Activated CD4-positive, CD25-positive, alpha-beta regulatory T cell treated with anti-CD3 and anti-CD28 coated beads, Interleukin-2, amount 50 U/mL, for 72 hours (primary cell): ENCODE results near the gene PRX.
"Not testable (repeated sequence)": the region's sequence is repeated elsewhere in the genome, so short reads cannot be mapped to it uniquely, and the experiment has no call there.

Source experiments
- DNase-seq: peaks from one replicate; pipeline ENCODE4 v3.0.0; 2021

Gene PRX

DNA sequence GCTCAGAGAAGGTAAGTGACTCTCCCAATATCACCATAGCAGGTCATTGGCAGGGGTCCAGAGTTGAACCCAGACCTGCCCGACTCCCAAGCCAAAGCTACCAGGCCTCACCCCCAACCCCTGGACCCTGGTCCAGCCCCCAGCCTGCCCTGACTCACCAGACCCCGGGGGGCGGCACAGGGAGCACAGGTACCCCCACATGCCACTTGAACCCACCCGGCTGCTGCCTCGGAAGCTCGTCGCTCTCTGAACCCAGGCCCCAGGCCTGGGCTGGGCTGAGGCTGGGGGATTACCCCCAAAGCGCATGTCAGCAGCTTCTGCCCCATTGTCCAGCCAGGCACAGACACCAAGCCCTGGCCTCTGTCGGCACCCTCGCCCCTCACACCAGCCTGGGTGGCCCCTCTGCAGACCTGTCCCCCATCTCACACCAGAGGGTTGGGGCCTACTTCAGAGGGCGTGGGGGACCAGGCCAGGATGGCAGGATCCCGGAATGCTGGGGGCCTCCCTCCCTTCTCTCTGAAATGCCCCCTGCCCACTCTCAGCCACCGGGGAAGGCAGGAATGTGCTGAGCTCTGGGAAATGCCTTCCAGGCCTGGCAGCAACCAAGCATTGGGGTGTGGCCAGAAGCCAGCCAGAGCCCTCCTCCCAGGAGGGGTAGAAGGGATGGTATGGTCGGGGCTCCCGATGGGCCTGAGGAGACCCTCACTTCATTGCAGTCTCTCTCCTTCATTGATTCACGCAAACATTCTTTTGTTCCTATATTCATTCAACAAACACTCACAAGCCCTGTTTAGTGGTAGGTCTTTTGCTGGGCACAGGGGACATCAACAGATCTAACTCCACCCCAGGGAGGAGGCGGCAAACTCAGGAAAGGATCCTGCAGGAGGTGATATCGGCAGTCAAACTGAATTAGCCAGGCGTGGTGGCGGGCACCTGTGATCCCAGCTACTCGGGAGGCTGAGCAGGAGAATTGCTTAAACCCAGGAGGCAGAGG is 1.7 kb upstream of the PRX start:
- DNase-seq: no peak

DNA sequence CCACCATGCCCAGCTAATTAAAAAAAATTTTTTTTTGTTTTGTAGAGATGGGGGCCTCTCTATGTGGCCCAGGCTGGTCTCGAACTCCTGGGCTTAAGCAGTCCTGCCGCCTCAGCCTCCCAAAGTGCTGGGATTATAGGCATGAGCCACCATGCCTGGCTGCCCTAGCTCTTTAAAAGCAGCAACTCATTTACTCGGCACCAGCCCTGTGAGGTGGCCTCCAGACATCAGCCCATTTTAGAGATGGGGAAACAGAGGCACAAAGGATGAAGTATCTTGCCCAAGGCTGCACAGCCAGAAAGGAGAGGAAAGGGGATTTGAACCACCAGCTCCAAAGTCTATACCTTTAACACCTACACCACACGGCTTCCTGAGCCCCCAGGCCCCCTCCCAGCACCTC is 312 bp downstream of the PRX start:
- no peak for DNase-seq

DNA sequence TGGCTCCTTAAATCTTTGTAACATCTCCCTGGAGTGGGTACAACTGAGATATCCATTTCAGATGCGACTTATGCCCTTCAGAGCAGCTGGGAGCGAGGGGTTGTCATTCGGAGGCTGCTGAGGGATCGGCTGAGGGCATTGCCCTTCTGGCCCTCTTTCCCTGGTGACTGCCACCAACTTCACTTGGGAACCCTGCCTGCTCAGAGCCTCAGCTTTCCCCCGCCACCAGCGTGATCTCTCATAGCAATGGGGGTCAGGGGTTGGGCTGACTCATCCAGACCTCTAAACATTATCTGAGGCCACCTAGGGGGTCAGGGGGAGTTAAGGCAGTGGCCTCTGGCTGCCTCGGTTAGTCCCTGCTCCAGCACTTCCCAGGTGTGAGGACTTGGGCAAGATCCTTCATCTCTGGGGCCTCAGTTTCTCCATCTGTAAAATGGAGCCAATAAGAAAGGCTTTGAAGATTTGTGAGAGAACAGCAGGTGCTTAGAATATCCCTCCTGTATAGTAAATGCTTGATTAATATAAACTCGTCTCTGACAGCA is 1.1 kb downstream of the PRX start:
- DNase-seq: no peak

DNA sequence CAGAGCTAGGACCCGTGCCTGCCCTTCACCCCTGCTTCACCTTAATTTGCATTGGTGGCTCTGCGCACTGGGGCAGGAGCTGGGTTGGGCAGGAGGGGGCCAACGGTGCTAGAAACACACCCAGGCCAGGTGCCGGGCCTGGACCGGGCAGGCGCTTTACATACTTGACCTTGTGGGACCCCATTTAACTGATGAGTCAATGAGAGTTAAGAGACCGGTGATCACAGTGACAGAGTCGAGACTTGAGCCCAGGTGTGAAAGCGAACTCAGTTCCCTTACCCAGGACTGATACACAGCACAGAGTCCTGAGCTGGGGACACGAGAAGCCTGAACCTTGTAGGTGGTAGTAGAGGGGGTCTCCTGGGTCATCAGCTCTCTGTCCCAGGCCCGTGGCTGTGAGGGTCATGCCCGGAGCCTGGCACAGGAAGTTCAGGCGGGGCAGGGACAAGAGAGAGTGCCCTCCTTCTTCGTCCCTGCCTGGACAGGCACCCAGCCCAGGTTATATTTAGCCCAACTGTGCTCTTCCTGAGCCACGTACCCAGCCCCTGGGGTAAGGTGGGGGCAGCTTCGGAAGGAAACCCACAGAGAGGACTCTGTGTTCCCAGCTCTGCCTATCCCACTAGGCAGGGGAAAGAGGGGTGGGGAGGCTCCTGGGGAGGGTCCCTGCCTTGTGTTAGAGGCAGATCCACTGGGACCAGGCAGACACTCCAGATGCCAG is 1.9 kb downstream of the PRX start:
- no peak for DNase-seq

DNA sequence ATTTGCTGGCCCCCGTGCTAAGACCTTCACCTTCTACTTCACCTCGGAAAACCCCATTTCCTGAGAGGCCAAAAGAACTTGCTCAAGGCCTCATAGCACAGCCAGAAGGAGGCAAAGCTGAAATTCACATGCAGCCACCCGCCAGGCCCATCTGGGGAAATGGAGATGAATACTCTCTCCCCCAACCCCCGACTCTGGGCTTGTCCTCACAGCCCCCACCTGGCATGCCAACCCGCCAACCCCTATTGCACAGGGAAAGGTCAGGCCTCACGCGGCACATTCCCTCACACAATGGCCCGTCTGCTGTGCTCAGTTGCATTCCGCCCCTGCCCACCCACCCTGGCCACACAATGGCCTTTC is 3.2 kb downstream of the PRX start:
- DNase-seq: no peak

DNA sequence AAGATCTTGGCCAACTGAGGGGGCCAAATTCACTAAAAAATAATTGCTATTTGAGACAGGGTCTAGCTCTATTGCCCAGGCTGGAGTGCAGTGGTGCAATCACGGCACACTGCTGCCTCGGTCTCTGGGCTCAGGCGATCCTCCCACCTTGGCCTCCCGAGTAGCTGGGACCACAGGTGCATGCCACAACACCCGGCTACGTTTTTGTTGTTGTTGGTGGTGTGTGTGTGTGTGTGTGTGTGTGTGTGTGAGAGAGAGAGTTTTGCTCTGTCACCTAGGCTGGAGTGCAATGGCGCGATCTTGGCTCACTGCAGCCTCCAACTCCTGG is 4.6 kb downstream of the PRX start:
- not testable (repeated sequence) for DNase-seq

DNA sequence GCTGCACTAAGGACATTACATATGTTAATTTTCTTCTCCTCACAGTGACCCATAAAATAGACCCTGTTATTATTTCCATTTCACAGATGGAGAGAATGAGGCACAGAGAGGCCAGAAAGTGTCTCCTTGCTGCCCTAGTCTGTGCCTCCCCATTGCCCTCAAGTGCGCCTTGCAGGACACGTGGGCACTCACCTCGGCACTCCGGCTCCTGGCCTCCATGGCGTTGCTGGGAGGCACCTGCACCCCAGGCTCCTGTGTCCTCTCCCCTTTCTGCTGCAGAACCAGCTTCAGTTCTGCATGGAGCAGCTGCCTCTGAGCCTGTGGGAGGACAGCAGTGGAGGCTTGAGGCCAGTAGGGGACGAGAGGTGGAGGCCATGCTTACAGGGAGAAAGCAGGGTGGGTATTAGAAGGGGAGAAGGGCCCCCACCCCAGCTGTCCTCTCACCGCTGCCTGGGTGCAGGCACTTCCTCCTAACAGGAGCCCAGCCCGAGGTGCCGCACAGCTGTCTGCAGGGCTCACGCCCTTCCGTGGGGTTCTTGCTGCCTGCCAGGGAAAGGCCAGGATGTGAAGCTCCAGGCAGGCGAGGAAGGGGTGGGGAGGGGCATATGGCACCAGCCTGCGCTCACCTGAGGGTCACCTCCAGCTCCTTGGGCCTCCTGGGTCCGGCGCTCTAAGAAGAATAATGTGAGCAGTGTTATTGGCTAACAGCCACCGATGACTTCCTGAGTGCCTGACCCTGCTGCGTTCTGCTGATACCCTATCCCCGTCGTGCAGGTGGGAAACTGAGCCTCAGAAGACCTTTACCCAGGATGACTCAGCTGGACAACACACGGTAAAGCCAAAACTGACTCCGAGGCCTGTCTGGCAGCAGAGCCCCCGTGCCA is 5.2 kb downstream of the PRX start:
- no peak for DNase-seq

DNA sequence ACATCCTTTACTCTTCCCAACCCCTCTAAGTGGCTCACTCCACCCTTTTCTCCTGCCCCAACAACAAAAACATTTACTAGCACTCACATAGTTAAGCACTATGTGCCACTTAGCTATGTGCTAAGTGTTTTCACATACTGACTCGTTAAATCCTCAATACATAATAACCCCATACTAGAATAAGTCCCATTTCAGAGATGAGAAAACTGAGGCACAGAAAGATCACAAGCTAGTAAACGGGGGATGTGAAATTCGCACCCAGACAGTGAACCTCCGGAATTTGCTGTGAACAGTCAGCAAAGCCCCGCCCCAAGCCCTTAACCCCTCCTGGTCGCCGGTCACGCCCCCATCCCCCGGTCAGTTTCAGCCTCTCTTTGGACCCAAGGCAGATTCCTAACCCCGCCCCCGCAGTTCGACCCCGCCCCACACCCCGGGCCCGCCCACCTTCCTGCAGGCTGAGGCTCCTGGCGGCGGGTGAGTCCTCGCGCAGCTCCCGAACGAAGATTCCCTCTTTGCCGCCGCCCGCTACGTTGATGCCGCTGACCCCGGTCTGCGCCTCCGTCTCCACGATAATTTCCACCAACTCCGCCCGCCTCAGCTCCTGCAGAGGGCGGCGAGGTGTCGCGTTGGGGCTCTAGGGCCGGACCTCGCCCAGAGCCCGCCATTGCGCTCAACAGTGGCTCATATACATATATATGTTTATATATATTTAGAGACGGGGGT is 9.8 kb downstream of the PRX start:
- DNase-seq: peak; percentile 84

DNA sequence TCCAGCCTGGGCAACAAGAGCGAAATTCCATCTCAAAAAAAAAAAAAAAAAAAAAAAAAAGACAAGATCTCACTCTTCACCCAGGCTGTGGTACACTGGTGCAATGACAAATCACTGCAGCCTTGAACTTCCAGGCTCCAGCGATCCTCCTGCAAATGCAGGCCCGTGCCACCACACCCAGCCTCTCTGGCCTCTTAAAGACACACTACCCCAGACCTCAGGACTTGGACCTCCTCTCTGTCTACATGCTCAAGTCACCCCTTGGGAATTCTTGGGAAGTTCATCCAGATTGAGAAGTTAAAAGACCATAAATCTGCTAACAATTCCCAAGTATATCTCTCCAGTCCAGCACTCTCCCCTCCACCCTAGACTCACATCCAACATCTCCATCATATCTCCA is 12.6 kb downstream of the PRX start:
- no peak for DNase-seq

DNA sequence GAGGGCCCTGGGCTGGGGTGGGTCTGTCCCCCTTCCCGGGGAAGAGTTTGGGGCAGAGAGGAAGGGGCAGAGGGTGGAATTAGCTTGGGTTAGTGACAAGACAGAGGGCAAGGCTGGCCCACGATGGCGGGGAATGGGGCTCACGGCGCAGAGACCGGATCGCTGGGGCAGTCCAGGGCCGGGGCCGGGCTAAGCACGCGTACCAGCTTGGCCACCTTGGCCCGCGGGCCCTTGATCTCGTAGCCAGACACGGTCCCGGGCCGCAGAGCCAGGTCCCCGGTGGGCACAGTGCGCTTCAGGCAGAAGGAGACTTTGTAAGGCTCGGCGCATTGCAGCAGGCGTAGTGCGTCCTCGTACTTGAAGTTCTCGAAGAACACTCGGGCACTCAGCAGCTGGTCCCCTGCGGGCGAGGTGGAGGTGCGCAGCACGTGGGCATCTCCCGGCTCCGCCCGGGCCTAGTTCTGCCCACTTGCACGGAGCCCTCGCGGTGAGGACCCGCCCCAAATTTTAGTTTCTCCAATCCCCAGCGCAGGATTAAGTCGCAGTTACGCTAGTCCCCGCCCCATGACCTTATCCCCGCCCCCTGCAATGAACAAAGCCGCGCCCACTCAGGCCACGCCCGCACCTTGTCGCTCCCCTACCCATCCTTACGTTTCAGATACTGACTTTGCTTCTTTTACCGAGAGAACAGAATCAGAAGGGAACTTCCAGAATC is 14.6 kb downstream of the PRX start:
- peak; percentile 61 for DNase-seq

DNA sequence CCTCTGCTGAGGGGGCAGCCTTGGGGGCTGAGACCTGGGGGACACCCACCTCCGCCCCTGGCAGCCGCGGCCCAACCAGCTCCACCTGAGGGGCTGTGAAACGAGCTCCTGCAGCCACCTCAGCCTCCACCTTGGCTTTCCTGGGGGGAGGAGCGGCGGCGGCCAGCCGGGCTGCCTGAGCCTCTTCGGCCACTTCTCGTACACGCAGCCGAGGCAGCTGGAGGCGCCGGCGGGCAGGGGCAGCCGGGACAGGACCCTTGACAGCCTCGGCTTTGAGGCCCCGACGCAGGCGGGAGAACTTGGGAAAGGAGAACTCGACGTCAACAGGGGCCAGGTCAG is 15.6 kb downstream of the PRX start:
- DNase-seq: no peak

DNA sequence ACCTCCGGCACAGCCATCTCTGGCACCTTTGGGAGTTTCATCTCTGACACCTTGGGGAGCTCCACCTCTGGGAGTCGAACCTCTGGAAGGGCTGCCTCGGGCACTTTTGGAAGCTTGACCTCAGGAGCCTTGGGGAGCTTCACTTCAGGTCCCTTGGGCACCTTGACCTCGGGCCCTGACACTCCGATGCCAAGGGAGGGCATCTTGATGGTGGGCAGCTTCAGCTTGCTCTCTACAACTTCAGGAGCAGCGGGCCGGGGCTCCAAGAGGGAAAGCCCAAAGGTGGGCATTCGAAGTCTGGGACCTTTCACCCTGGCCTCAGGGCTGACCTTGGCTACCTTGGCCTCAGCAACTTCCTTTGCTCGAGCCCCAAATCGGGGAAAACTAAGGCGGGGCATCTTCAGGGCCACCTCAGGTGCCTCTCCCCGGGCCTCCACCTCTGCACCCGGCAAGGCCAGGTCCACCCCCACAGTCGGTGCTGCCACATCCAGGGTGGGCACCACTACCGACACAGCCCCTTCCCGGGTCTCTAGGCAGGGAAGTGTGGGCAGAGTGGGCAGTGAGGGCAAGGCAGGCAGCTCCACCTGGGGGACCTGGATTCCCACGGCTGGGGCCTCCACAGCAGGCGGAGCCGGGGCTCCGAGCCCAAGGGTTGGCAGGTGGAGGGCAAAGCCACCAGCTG is 16.2 kb downstream of the PRX start:
- no peak for DNase-seq

DNA sequence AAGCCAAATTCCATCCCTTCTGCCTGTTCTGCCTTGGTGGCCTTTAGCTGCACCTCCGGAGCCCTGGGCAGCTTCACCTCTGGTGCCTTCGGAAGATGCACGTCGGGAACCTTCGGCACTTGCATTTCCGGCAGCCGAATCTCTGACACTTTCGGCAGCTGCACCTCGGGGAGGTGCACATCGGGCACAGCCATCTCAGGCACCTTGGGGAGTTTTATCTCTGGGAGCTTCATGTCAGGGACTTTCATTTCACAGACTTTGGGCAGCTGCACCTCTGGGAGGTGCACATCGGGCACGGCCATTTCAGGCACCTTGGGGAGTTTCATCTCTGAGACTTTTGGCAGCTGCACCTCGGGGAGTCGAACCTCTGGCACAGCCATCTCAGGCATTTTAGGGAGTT is 17.2 kb downstream of the PRX start:
- DNase-seq: no peak

DNA sequence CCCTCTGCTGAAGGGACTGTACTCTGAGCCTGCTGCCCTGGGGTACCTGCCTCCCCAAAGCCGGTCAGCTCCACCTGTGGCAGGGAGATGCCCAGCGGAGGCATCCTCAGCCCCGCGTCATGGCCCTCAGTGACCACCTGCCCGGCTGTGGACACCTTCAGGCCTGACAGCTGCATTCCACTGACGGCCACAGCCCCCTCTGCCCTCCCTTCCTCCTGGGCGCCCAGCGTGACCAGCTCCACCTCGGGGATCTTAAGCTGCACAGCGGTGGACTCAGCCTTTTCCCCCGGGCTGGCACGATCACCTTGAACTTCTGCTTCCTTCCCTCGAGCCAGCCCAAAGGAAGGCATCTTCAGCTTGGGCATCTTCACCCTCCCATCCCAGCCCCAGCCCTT is 18.4 kb downstream of the PRX start:
- DNase-seq: no peak

DNA sequence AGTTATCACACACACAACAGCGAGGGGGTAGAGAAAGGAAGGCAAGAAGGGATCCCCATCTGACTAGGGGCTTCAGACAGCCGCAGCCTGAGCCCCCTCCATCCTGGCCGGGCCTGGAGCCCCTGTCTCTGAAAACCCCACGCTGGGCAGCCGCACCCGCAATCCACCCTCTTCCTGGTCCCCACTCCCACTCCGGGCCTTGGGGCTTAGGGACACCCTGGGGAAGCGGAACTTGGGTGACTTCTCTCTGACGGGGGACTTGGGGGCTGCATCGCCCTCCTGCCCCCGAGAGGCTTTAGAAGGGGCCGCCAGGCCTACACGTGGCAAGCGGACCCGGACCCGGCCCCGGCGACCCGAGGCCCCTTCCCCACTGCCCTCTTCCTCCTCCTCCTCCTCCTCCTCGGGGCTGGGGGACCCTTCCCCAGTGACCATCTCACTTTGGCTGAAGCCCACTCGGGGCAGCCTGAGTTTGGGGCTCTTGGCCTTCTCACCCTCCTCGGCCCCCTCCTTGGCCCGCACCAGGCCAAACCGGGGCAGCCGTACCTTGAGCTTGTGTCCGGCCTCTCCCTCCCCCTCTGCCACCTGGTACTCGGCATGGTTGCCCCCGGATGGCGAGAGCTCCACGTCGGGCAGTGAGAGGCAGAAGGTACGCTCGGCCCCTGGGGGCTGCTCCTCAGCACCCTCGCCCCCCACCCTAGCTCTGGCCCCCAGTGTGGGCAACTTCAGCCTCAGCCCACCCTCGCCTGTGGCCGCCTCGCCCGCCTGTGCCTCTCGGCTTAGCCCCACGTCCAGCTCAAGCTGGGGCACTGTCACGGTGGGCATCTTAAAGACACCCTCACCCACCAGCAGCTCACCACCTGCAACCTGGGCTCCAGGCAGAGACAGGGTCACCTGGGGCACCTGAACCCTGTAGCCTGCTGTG is 19.0 kb downstream of the PRX start:
- DNase-seq: no peak

DNA sequence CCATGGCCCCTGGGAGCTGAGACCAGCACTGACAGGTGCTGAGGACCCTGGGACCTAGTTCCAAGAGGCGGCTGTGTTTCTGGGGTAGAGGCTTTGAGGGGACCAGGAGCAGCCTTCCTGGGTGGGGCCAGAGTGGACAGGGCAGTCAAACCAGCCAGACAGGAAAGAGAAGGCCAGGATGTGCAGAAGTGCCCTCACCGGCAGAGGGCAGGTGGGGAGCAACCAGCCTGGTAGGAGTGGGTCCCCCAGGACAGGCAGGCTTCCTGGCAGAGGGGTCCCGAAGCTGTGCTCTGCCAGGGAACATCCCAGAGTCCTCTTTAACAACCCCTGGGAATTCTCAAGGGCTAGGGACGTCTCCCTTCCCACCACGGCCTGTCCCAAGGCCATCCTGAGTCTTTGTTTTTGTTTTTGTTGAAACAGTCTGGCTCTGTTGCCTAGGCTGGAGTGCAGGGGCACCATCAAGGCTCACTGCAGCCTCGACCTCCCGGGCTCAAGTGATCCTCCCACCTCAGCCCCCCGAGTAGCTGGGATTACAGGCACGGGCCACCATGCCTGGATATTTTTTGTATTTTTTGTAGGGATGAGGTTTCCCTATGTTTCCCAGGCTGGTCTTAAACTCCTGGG is 20.2 kb downstream of the PRX start:
- no peak for DNase-seq

DNA sequence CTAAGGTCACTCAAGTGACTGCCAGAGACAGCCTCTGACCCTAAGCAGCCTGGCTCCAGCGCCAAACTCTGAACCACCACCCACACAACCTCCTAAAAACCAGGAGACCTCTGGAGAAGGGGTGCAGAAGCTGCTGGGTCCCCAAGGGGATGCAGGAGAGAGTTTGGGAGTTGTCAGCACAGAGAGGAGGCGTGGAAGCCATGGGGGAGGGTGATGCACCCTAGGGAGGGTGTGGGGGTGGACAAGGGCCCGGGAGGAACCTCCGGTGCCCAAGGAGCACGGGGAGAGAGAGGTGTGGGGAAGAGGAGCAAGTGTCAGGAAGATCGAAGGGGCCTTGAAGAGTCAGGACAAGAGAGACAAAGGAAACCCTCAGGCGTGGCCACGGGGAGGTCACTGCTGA is 21.1 kb downstream of the PRX start:
- no peak for DNase-seq

DNA sequence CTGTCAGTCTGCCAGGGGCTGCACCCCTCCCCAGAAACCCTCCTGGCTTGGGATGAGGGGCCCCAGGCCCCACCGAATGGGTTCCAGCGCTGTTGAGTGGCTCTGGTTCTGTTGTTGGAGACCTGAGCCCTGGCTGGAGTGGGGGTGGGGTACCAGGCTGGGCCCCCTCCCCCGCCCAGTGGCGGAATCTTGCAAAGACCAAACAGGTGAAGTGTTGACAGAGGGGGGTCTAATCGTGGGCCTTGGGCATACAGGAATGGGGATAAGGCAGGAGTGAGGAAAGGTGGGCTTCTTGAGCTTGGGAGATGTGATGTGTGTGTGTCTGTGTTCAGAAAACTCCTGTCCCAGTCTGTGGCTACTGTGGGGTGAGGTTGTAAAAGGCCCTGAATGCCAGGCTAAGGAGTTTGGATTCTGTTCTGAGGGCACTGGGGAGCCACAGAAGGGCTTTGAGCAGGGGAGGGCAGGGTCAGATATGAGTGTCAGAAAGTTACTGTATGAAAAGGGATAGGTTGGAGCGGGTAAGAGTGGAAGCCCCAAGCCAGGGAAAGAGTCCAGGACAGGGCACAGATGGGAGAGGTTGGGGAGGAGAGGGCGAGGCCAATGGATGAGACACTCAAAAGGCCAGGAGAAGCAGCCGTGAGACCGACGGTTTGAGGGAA is 23.0 kb downstream of the PRX start, which contains the start of gene HIPK4:
TSS of gene HIPK4 (minus strand) at position 98 of the 659 bp plus-strand sequence. CDS start 279 bp downstream, outside the sequence.
- DNase-seq: no peak
